Activated B cell treated with CpG ODN at 0.5 μM for 24 hours (primary cell): ENCODE data around the gene FNIP2. TPM values are rescaled to one million over a fixed set of nuclear protein-coding genes. Genes with fewer than 3 reads are reported as not detected.
"Not testable (repeated sequence)": the region's sequence is repeated elsewhere in the genome, so short reads cannot be mapped to it uniquely, and the experiment has no call there.

Experiments
- ATAC-seq: fragments of 200-7000 bp; cut with Tn5 transposase; one replicate; pipeline ENCODE4 v1.10.0; 2021; ENCODE audit warnings: low read depth, mild to moderate bottlenecking, moderate library complexity
- CTCF ChIA-PET: fragments of 350-600 bp; sonication (Branson Sonifier 250); formaldehyde crosslinking; loops from one replicate; lab custom pipeline; 2021; ENCODE audit warnings: antibody characterized with exemption; lab: Charles Lee
- POLR2A ChIA-PET: fragments of 350-600 bp; sonication (Branson Sonifier 250); formaldehyde crosslinking; loops from one replicate; lab custom pipeline; 2021; ENCODE audit warnings: antibody characterized with exemption; lab: Charles Lee
- DNase-seq: peaks from one replicate; pipeline ENCODE4 v3.0.0; 2022
- H3K27ac Mint-ChIP-seq: one replicate; pipeline ENCODE4 v1.8.0; 2020; ENCODE audit warnings: mixed read lengths
- H3K27me3 Mint-ChIP-seq: one replicate; pipeline ENCODE4 v1.8.0; 2021; ENCODE audit warnings: mixed read lengths
- H3K36me3 Mint-ChIP-seq: one replicate; pipeline ENCODE4 v1.8.0; 2021; ENCODE audit warnings: low read depth, mixed read lengths
- H3K4me1 Mint-ChIP-seq: one replicate; pipeline ENCODE4 v1.8.0; 2021; ENCODE audit warnings: mixed read lengths
- H3K4me3 Mint-ChIP-seq: one replicate; pipeline ENCODE4 v1.8.0; 2020; ENCODE audit warnings: mild to moderate bottlenecking, mixed read lengths
- H3K9me3 Mint-ChIP-seq: one replicate; pipeline ENCODE4 v1.8.0; 2020; ENCODE audit warnings: mixed read lengths
- intact Hi-C: fragments of 100-400 bp; cut with micrococcal nuclease; formaldehyde crosslinking; loops from one replicate; pipeline ENCODE4 v1.15.1; 2024
- total RNA-seq: library from RNA; stranded (reverse); gene quantifications from 2 replicates; pipeline ENCODE4 v1.2.3, GENCODE V29; 2022
- TF ChIP-seq, protein P1 (sequence below): fragments of 200-600 bp; IDR thresholded peaks from one replicate; pipeline ENCODE4 v1.8.0; 2022; ENCODE audit warnings: antibody characterized with exemption, mild to moderate bottlenecking

Gene FNIP2
- total RNA-seq, 1 donor from 2014 or later = not detected

DNA sequence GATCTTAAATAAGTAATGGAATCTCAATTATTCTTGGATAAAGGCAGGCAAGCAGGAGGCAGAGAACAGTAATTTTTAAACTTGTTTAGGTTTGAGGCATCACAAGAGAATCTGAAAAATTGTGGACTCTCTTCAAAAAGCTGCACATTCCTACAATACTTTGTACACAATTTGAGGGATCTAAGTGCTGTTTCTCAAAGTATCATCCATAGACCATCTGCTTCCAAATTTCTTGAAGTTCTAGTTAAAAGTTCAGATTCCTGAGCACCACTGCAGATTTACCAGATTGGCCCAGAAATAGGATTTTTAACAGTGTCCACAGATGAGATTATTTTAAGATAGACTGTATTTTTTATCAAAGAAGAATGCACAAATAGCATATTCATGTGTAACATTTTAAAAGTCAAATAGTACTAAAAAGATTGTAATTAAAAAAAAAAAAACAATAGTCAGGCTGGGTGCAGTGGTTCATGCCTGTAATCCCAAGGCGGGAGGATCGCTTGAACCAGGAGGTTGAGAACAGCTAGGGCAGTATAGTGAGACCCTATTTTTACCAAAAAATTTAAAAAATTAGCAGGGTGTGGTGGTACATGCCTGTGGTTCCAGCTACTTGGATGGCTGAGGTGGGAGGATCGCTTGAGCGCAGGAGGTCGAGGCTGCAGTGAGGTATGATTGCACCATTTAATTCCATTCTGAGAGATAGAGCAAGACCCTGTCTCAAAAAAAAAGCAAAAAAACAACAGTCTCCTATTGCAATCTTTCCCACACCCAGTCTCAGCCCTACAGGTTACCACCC is 14.2 kb upstream of the FNIP2 start:
- no peaks in the 10 kb centered on the region for H3K36me3 Mint-ChIP-seq
- H3K4me3 Mint-ChIP-seq = no peak overlapping the region
- ATAC-seq = no peak
- H3K4me1 Mint-ChIP-seq = no peaks in the 10 kb centered on the region
- no peak for DNase-seq
- CTCF ChIA-PET = no interaction called here
- POLR2A ChIA-PET = no interaction called here
- H3K27me3 Mint-ChIP-seq = peaks cover 45% of the 10 kb centered on the region
- H3K9me3 Mint-ChIP-seq = peaks cover 5% of the 10 kb centered on the region
- intact Hi-C loops = no loop called here
- TF ChIP-seq, protein P1, sequence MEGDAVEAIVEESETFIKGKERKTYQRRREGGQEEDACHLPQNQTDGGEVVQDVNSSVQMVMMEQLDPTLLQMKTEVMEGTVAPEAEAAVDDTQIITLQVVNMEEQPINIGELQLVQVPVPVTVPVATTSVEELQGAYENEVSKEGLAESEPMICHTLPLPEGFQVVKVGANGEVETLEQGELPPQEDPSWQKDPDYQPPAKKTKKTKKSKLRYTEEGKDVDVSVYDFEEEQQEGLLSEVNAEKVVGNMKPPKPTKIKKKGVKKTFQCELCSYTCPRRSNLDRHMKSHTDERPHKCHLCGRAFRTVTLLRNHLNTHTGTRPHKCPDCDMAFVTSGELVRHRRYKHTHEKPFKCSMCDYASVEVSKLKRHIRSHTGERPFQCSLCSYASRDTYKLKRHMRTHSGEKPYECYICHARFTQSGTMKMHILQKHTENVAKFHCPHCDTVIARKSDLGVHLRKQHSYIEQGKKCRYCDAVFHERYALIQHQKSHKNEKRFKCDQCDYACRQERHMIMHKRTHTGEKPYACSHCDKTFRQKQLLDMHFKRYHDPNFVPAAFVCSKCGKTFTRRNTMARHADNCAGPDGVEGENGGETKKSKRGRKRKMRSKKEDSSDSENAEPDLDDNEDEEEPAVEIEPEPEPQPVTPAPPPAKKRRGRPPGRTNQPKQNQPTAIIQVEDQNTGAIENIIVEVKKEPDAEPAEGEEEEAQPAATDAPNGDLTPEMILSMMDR = no peak
- no peak overlapping the region for H3K27ac Mint-ChIP-seq

GRCh38 chr4:158755819-158756218 is 13.0 kb upstream of the FNIP2 start:
- H3K27me3 Mint-ChIP-seq = peaks cover 45% of the 10 kb centered on the region
- intact Hi-C loops, H3K4me1 Mint-ChIP-seq, H3K9me3 Mint-ChIP-seq, POLR2A ChIA-PET, ATAC-seq, H3K4me3 Mint-ChIP-seq, H3K36me3 Mint-ChIP-seq, CTCF ChIA-PET, DNase-seq, H3K27ac Mint-ChIP-seq: not testable (repeated sequence)

GRCh38 chr4:158756588-158756987 is 12.2 kb upstream of the FNIP2 start:
- intact Hi-C loops = no loop called here
- no peaks in the 10 kb centered on the region for H3K36me3 Mint-ChIP-seq
- ChIA-PET POLR2A (no interaction called here), CTCF (no interaction called here)
- no peak overlapping the region for H3K4me3 Mint-ChIP-seq
- H3K4me1 Mint-ChIP-seq = no peaks in the 10 kb centered on the region
- ATAC-seq = no peak
- DNase-seq = no peak
- TF ChIP-seq, protein P1 = no peak
- no peak overlapping the region for H3K27ac Mint-ChIP-seq
- peaks cover 5% of the 10 kb centered on the region for H3K9me3 Mint-ChIP-seq
- peaks cover 42% of the 10 kb centered on the region for H3K27me3 Mint-ChIP-seq

- Mint-ChIP-seq H3K9me3 (peaks cover 5% of the 10 kb centered on the region), H3K27ac (no peak overlapping the region), H3K27me3 (peaks cover 52% of the 10 kb centered on the region), H3K4me3 (no peak overlapping the region), H3K4me1 (no peaks in the 10 kb centered on the region), H3K36me3 (no peaks in the 10 kb centered on the region)
- TF ChIP-seq, protein P1 = no peak
- DNase-seq (no peak), ATAC-seq (no peak)
- POLR2A ChIA-PET = no interaction called here
- CTCF ChIA-PET = no interaction called here
- intact Hi-C loops = no loop called here
These were observed 10.7 kb upstream of the FNIP2 start for GRCh38 chr4:158758142-158758541.

- H3K27me3 Mint-ChIP-seq = peaks cover 58% of the 10 kb centered on the region
- no peak overlapping the region for H3K4me3 Mint-ChIP-seq
- ATAC-seq (no peak), DNase-seq (no peak)
- peaks cover 5% of the 10 kb centered on the region for H3K9me3 Mint-ChIP-seq
- intact Hi-C loops = no loop called here
- CTCF ChIA-PET = no interaction called here
- POLR2A ChIA-PET = no interaction called here
- no peak overlapping the region for H3K27ac Mint-ChIP-seq
- TF ChIP-seq, protein P1 = no peak
- H3K4me1 Mint-ChIP-seq = no peaks in the 10 kb centered on the region
- H3K36me3 Mint-ChIP-seq = no peaks in the 10 kb centered on the region
These were observed 10.1 kb upstream of the FNIP2 start for GRCh38 chr4:158758703-158759102.

- CTCF ChIA-PET, POLR2A ChIA-PET, H3K4me1 Mint-ChIP-seq, H3K27ac Mint-ChIP-seq, H3K9me3 Mint-ChIP-seq, H3K4me3 Mint-ChIP-seq, ATAC-seq, DNase-seq, H3K36me3 Mint-ChIP-seq, intact Hi-C loops: not testable (repeated sequence)
- H3K27me3 Mint-ChIP-seq = peaks cover 59% of the 10 kb centered on the region
These were observed 9.3 kb upstream of the FNIP2 start for GRCh38 chr4:158759539-158759938.
